T-helper 1 cell treated with Interleukin-12 subunit alpha and Interleukin-12 subunit beta and Interleukin-4 antibody, amounts not matched to agents 30 μg/mL and 1 μg/mL, for 36 hours (primary cell): ENCODE results near the gene ATP8B4.

Source experiments
- H3K27ac Mint-ChIP-seq: one replicate; pipeline ENCODE4 v1.8.0; 2021; ENCODE audit warnings: mild to moderate bottlenecking, mixed read lengths
- H3K27me3 Mint-ChIP-seq: one replicate; pipeline ENCODE4 v1.8.0; 2021; ENCODE audit warnings: low read depth, mixed read lengths
- H3K36me3 Mint-ChIP-seq: one replicate; pipeline ENCODE4 v1.8.0; 2021; ENCODE audit warnings: low read depth, mixed read lengths
- H3K4me1 Mint-ChIP-seq: one replicate; pipeline ENCODE4 v1.8.0; 2021; ENCODE audit warnings: low read depth, mixed read lengths
- H3K4me3 Mint-ChIP-seq: one replicate; pipeline ENCODE4 v1.8.0; 2021; ENCODE audit warnings: mild to moderate bottlenecking, moderate library complexity, mixed read lengths
- H3K9me3 Mint-ChIP-seq: one replicate; pipeline ENCODE4 v1.8.0; 2021; ENCODE audit warnings: mixed read lengths

ATP8B4 gene

DNA sequence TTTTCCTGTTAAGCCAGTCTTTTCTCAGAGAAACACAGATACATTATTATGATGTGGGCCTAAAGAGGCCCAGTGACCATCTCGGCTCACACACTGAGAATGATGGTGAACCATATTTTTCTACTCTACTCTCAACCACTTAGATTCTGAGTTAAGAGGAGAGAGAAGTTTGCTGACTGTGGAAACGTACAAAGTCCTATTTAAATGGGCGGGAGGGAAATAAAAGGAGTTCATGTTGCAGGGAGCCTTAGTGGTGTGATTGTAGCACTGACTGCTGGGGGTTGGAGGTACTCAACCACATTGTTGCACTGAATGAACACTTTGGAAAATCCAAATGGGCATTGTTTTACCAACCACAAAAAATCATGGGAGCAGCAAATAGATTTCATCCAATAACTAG, 51.0 kb downstream of the ATP8B4 start:
- no peaks in the 10 kb centered on the region for H3K9me3 Mint-ChIP-seq
- peaks cover 30% of the 10 kb centered on the region for H3K36me3 Mint-ChIP-seq
- peak overlapping the region; percentile 27 for H3K27ac Mint-ChIP-seq

GRCh38 chr15:50067254-50067653, 51.8 kb downstream of the ATP8B4 start:
- Mint-ChIP-seq H3K27ac (peak overlapping the region; percentile 79), H3K27me3 (no peaks in the 10 kb centered on the region), H3K4me3 (peak overlapping the region; percentile 2), H3K9me3 (no peaks in the 10 kb centered on the region), H3K36me3 (peaks cover 26% of the 10 kb centered on the region), H3K4me1 (peaks cover 40% of the 10 kb centered on the region)

More for the DNA sequence above, 51.0 kb downstream of the ATP8B4 start:
- Mint-ChIP-seq H3K27me3 (no peaks in the 10 kb centered on the region), H3K4me3 (no peak overlapping the region), H3K4me1 (peaks cover 39% of the 10 kb centered on the region)

DNA sequence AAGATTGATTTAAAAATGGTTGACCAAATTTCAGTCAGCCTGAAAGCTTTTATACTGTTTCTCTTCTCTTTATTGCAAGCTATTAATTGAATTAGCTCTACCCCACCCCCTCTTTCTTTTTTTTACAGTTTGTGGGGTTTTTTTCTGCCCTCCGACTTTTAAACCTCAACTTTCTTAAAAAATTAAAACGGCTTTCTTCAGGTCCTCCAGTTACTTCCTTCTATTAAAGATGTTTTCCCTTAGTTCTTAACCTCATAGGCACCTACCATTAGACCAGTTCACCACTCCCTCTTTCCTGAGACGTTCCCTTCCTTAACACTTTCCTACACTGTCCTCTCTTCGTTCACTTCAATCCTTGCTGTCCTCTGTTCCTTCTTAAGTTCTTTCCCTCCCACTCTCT, 52.4 kb downstream of the ATP8B4 start:
- Mint-ChIP-seq H3K4me3 (peak overlapping the region; percentile 2), H3K36me3 (peaks cover 24% of the 10 kb centered on the region), H3K27me3 (no peaks in the 10 kb centered on the region), H3K27ac (peak overlapping the region; percentile 79), H3K4me1 (peaks cover 43% of the 10 kb centered on the region), H3K9me3 (no peaks in the 10 kb centered on the region)

GRCh38 chr15:50066202-50066601, 52.8 kb downstream of the ATP8B4 start:
- Mint-ChIP-seq H3K27me3 (no peaks in the 10 kb centered on the region), H3K4me1 (peaks cover 45% of the 10 kb centered on the region), H3K27ac (peak overlapping the region; percentile 79), H3K36me3 (peaks cover 24% of the 10 kb centered on the region), H3K4me3 (no peak overlapping the region), H3K9me3 (no peaks in the 10 kb centered on the region)

- peak overlapping the region; percentile 73 for H3K27ac Mint-ChIP-seq
- H3K4me1 Mint-ChIP-seq, result peaks cover 52% of the 10 kb centered on the region
- H3K9me3 Mint-ChIP-seq, result no peaks in the 10 kb centered on the region
- H3K4me3 Mint-ChIP-seq, result no peak overlapping the region
- H3K27me3 Mint-ChIP-seq, result no peaks in the 10 kb centered on the region
- H3K36me3 Mint-ChIP-seq, result peaks cover 18% of the 10 kb centered on the region
Observed at GRCh38 chr15:50065279-50065678, 53.8 kb downstream of the ATP8B4 start.

GRCh38 chr15:50064673-50065072, 54.4 kb downstream of the ATP8B4 start:
- Mint-ChIP-seq H3K4me1 (peaks cover 57% of the 10 kb centered on the region), H3K27ac (peak overlapping the region; percentile 27), H3K36me3 (peaks cover 18% of the 10 kb centered on the region), H3K4me3 (peak overlapping the region; percentile 6), H3K9me3 (no peaks in the 10 kb centered on the region), H3K27me3 (no peaks in the 10 kb centered on the region)

GRCh38 chr15:50063226-50063625, 55.8 kb downstream of the ATP8B4 start:
- peaks cover 65% of the 10 kb centered on the region for H3K4me1 Mint-ChIP-seq
- H3K36me3 Mint-ChIP-seq, result peaks cover 17% of the 10 kb centered on the region
- no peaks in the 10 kb centered on the region for H3K27me3 Mint-ChIP-seq
- H3K9me3 Mint-ChIP-seq, result no peaks in the 10 kb centered on the region
- no peak overlapping the region for H3K27ac Mint-ChIP-seq
- H3K4me3 Mint-ChIP-seq, result no peak overlapping the region

- Mint-ChIP-seq H3K27me3 (no peaks in the 10 kb centered on the region), H3K4me3 (no peak overlapping the region), H3K36me3 (peaks cover 6% of the 10 kb centered on the region), H3K9me3 (no peaks in the 10 kb centered on the region), H3K27ac (no peak overlapping the region), H3K4me1 (peaks cover 62% of the 10 kb centered on the region)
Observed at GRCh38 chr15:50061503-50061902, 57.5 kb downstream of the ATP8B4 start.

GRCh38 chr15:50059883-50060282, 59.1 kb downstream of the ATP8B4 start:
- Mint-ChIP-seq H3K4me3 (peak overlapping the region; percentile 72), H3K4me1 (peaks cover 68% of the 10 kb centered on the region), H3K27ac (peak overlapping the region; percentile 69), H3K36me3 (peaks cover 10% of the 10 kb centered on the region), H3K9me3 (no peaks in the 10 kb centered on the region), H3K27me3 (no peaks in the 10 kb centered on the region)

DNA sequence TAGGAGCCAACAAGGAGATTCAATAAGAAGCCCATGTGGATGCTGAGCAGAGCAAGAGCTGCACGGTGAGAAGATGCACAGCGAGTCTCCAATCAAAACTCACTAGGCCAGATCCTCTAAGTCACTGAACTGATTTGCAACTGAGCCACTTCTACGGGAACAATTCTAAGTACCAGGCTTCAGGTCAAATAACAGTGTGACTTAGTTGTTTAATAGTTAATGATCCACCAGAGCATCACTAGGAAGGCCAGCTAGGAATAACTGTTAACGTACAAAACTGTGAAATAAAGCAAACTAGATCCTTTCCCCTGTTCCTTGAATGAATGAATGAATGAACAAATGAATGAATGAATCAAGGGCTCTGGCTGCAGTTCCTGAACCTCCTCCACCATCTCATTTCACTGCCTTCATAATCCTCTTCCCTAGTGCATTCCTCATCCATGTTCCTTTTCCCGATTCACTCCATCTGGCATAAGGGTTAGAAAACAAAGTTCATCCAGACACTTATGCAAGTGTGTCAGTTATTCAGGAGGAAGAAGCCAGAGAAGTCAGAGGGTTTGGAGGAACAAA, 59.7 kb downstream of the ATP8B4 start:
- no peaks in the 10 kb centered on the region for H3K27me3 Mint-ChIP-seq
- peaks cover 12% of the 10 kb centered on the region for H3K36me3 Mint-ChIP-seq
- H3K4me1 Mint-ChIP-seq, result peaks cover 64% of the 10 kb centered on the region
- no peak overlapping the region for H3K4me3 Mint-ChIP-seq
- peak overlapping the region; percentile 28 for H3K27ac Mint-ChIP-seq
- H3K9me3 Mint-ChIP-seq, result no peaks in the 10 kb centered on the region

- Mint-ChIP-seq H3K4me3 (no peak overlapping the region), H3K9me3 (no peaks in the 10 kb centered on the region), H3K27ac (peak overlapping the region; percentile 64), H3K27me3 (no peaks in the 10 kb centered on the region), H3K4me1 (peaks cover 65% of the 10 kb centered on the region), H3K36me3 (peaks cover 12% of the 10 kb centered on the region)
Observed at GRCh38 chr15:50057905-50058639, 61.0 kb downstream of the ATP8B4 start.

DNA sequence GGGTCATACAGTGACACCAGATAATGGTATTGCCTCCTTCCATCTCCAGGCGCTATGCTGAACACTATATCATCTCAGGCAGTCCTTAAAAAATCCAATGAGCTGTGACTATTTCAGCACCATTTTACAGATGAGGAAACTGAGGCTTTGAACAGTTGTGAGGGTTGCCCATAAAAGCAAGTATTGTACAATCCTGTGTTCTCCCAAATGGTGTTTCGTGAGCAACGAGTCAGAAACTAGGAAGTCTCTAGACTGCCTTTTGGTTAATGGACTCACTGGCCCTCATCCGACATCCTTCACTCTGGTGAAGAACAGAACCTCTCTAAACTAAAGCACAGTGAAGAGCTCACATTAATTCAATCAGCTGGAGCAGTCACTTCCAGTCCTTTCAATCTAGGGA, 61.8 kb downstream of the ATP8B4 start:
- H3K36me3 Mint-ChIP-seq, result peaks cover 10% of the 10 kb centered on the region
- no peaks in the 10 kb centered on the region for H3K9me3 Mint-ChIP-seq
- H3K4me1 Mint-ChIP-seq, result peaks cover 71% of the 10 kb centered on the region
- H3K4me3 Mint-ChIP-seq, result no peak overlapping the region
- no peaks in the 10 kb centered on the region for H3K27me3 Mint-ChIP-seq
- no peak overlapping the region for H3K27ac Mint-ChIP-seq

- H3K27ac Mint-ChIP-seq, result no peak overlapping the region
- H3K4me3 Mint-ChIP-seq, result no peak overlapping the region
- peaks cover 11% of the 10 kb centered on the region for H3K36me3 Mint-ChIP-seq
Observed at GRCh38 chr15:50055750-50056157, 63.3 kb downstream of the ATP8B4 start.

DNA sequence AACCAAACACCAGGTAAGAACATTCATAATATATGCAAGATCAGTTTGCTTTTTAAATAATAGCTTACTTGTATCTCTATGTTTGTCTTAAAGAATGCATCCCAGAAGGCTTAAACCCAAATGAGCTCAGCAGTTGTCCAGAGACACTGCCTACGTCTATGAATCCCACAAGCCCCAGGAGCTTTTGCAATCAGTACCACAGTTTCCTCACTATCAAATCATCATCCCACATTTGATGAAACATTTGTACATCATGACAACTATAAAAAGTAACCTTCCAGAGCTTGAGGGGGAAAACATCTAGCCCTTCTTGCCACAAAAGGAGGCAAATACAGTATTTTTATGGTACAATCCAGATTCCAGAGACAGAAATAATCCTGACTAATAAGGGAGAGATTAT, 63.7 kb downstream of the ATP8B4 start:
- no peak overlapping the region for H3K4me3 Mint-ChIP-seq
- no peak overlapping the region for H3K27ac Mint-ChIP-seq
- no peaks in the 10 kb centered on the region for H3K9me3 Mint-ChIP-seq
- H3K36me3 Mint-ChIP-seq, result peaks cover 11% of the 10 kb centered on the region
- H3K4me1 Mint-ChIP-seq, result peaks cover 61% of the 10 kb centered on the region
- no peaks in the 10 kb centered on the region for H3K27me3 Mint-ChIP-seq

More at GRCh38 chr15:50055750-50056157, 63.3 kb downstream of the ATP8B4 start:
- Mint-ChIP-seq H3K27me3 (no peaks in the 10 kb centered on the region), H3K9me3 (no peaks in the 10 kb centered on the region), H3K4me1 (peaks cover 66% of the 10 kb centered on the region)
